K562 (cell line): ENCODE results near the gene KRT35. TPM values are rescaled to one million over a fixed set of nuclear protein-coding genes. Genes with fewer than 3 reads are reported as not detected.

Experiments
- CEBPB ChIP-seq: fragments of 450-650 bp; IDR thresholded peaks from 2 replicates; pipeline ENCODE4 v1.6.1; 2016; ENCODE audit warnings: missing genetic modification characterization, missing compliant biosample characterization
- CHD4 ChIP-seq: fragments of 200-600 bp; sonication (generic); IDR thresholded peaks from 3 replicates; pipeline ENCODE4 v1.6.1; 2012; ENCODE audit warnings: low read depth, mild to moderate bottlenecking, mixed read lengths, low read length, inconsistent platforms; ENCODE audit not compliant: insufficient read depth, insufficient replicate concordance, poor library complexity, severe bottlenecking
- CTCF ChIP-seq, 3 experiments: IDR thresholded peaks in 2 of 3; conservative IDR thresholded peaks in 1 of 3; 2 replicates each; pipeline ENCODE4 v1.5.1; 2011 to 2012; ENCODE audit warnings: low read length in 3 of 3, mild to moderate bottlenecking in 3 of 3, control low read depth in 2 of 3, improper control_type of control experiment in 1 of 3, inconsistent platforms in 1 of 3, low read depth in 1 of 3, mixed read lengths in 1 of 3, moderate library complexity in 1 of 3; ENCODE audit not compliant: insufficient read depth in 2 of 3
- GABPB1 ChIP-seq: sonication (generic); formaldehyde crosslinking; IDR thresholded peaks from 2 replicates; pipeline ENCODE4 v1.8.0; 2022; ENCODE audit warnings: mild to moderate bottlenecking, missing genetic modification reagents
- HEY1 ChIP-seq: fragments of 250-450 bp; sonication (Bioruptor Pico); IDR thresholded peaks from 2 replicates; pipeline ENCODE4 v1.5.0; 2020; ENCODE audit warnings: mild to moderate bottlenecking, moderate library complexity, borderline replicate concordance
- KAT2B ChIP-seq: IDR thresholded peaks from one replicate; pipeline ENCODE4 v1.6.1; 2012; ENCODE audit warnings: low read depth, mild to moderate bottlenecking, control low read depth, inconsistent platforms, low read length, moderate library complexity
- MTA3 ChIP-seq: fragments of 450-650 bp; formaldehyde crosslinking; IDR thresholded peaks from 2 replicates; pipeline ENCODE4 v1.6.1; 2017; ENCODE audit warnings: mild to moderate bottlenecking, borderline replicate concordance
- NELFE ChIP-seq: IDR thresholded peaks from 2 replicates; pipeline ENCODE4 v1.6.1; 2011; ENCODE audit warnings: mild to moderate bottlenecking; ENCODE audit not compliant: insufficient read depth, insufficient read length
- NRF1 ChIP-seq, 2 experiments: fragments of 450-650 bp; IDR thresholded peaks in 1 of 2; conservative IDR thresholded peaks in 1 of 2; 2 replicates each; pipeline ENCODE4 v1.6.1; 2014; ENCODE audit warnings: mild to moderate bottlenecking in 2 of 2
- PTRF ChIP-seq: fragments of 450-650 bp; IDR thresholded peaks from 2 replicates; pipeline ENCODE4 v1.6.1; 2016; ENCODE audit warnings: mild to moderate bottlenecking, missing genetic modification characterization, missing compliant biosample characterization
- RAD21 ChIP-seq, 2 experiments: fragments of 250-450 bp in 1 of 2; fragments of 450-650 bp in 1 of 2; sonication (Bioruptor Pico) in 1 of 2; formaldehyde crosslinking in 1 of 2; IDR thresholded peaks in 1 of 2; conservative IDR thresholded peaks in 1 of 2; 2 replicates each; pipeline versions ENCODE4 v1.4.0 to v1.8.0; 2020 to 2022; ENCODE audit warnings: mild to moderate bottlenecking in 2 of 2, moderate library complexity in 1 of 2
- SIN3B ChIP-seq: fragments of 450-650 bp; IDR thresholded peaks from 2 replicates; pipeline ENCODE4 v1.6.1; 2017; ENCODE audit warnings: low read depth, mild to moderate bottlenecking, moderate library complexity
- SRF ChIP-seq, 2 experiments: fragments of 250-450, 450-650 bp in 1 of 2; sonication (Bioruptor Pico) in 1 of 2; sonication (generic) in 1 of 2; formaldehyde crosslinking; IDR thresholded peaks; 2 replicates each; pipeline versions ENCODE4 v1.5.0 to v1.5.1; 2020 to 2022; ENCODE audit warnings: mild to moderate bottlenecking in 1 of 2, missing genetic modification reagents in 1 of 2
- SRSF9 ChIP-seq: fragments of 200-400 bp; formaldehyde crosslinking; IDR thresholded peaks from 2 replicates; pipeline ENCODE4 v1.6.1; 2017; ENCODE audit warnings: low read depth, low read length, borderline replicate concordance
- TAL1 ChIP-seq: fragments of 450-650 bp; IDR thresholded peaks from 2 replicates; pipeline ENCODE4 v1.6.1; 2016; ENCODE audit warnings: mild to moderate bottlenecking
- TARDBP ChIP-seq: fragments of 450-650 bp; IDR thresholded peaks from 2 replicates; pipeline ENCODE4 v1.6.1; 2016
- ZBTB8A ChIP-seq: fragments of 450-650 bp; IDR thresholded peaks from 2 replicates; pipeline ENCODE4 v1.6.1; 2018; ENCODE audit warnings: mild to moderate bottlenecking, moderate library complexity; ENCODE audit not compliant: partially characterized antibody
- ZFP36 ChIP-seq: fragments of 150-350 bp; IDR thresholded peaks from 2 replicates; pipeline ENCODE4 v1.6.1; 2018; ENCODE audit warnings: low read length, low read depth; ENCODE audit not compliant: partially characterized antibody
- ZNF239 ChIP-seq: fragments of 250-450 bp; sonication (Bioruptor Pico); IDR thresholded peaks from 2 replicates; pipeline ENCODE4 v1.4.0; 2020; ENCODE audit warnings: mild to moderate bottlenecking
- ZNF263 ChIP-seq: sonication (generic); formaldehyde crosslinking; IDR thresholded peaks from 2 replicates; pipeline ENCODE4 v1.8.0; 2022; ENCODE audit warnings: mild to moderate bottlenecking, missing genetic modification reagents, borderline replicate concordance
- ZNF586 ChIP-seq: fragments of 450-650 bp; formaldehyde crosslinking; conservative IDR thresholded peaks from 2 replicates; pipeline ENCODE4 v1.4.0; 2020; ENCODE audit warnings: mild to moderate bottlenecking, moderate library complexity
- ZNF592 ChIP-seq: fragments of 450-650 bp; IDR thresholded peaks from 2 replicates; pipeline ENCODE4 v1.6.1; 2017; ENCODE audit warnings: antibody characterized with exemption, mild to moderate bottlenecking
- polyA plus RNA-seq, 8 experiments: library from polyadenylated mRNA; depleted of rRNA in 4 of 8; stranded (reverse) in 5 of 8; unstranded in 3 of 8; fragments of >200 nt; fragmentation: Nextera tagmentation in 2 of 8; fragmentation: Illumina TruSeq in 1 of 8; extraction: Ambion mirVana in 2 of 8; extraction: Trizol in 1 of 8; gene quantifications; 2 replicates each; pipeline versions ENCODE4 v1.2.1 to v1.2.3, GENCODE V29; 2011 to 2014; ENCODE audit warnings: inconsistent platforms in 1 of 8, missing spikeins in 1 of 8
- total RNA-seq, 7 experiments: library from RNA; depleted of rRNA in 6 of 7; stranded (reverse); fragments of >200 nt in 6 of 7; fragmentation: Illumina TruSeq in 2 of 7; extraction: Trizol in 2 of 7; gene quantifications; 2 replicates each; pipeline versions ENCODE4 v1.2.1 to v1.2.3, GENCODE V29; 2011 to 2021; ENCODE audit warnings: low replicate concordance in 1 of 7

Gene KRT35
- total and polyA plus RNA-seq, 9 of the 15 experiments (the other 6 are each of a cell fraction or from before 2014, with no cell fraction given) = not detected

GRCh38 chr17:41496803-41497484 is 16.0 kb upstream of the KRT35 start (continued):
- TF ChIP-seq CEBPB (tag) (no peak), ZNF263 (CRISPR knock-in tag) (no peak), CTCF (IDR thresholded peaks at IDR 0.05 in 2 of 3, conservative IDR thresholded peaks at IDR 0.05 in 1 of 3; ENCODE audit: insufficient read depth in 2 of 3, low read depth in 1 of 3, low read length in 3 of 3) (peak; percentile 88 to 99 (median 97)), ZNF586 (no peak), NRF1 (conservative IDR thresholded peaks at IDR 0.05 in 1 of 2, IDR thresholded peaks at IDR 0.05 in 1 of 2) (peak in 1 of 2 experiments; percentile 35; a peak in 1 of 4 replicates), SRF (CRISPR knock-in tag; IDR thresholded peaks at IDR 0.05) (peak in 1 of 2 experiments; percentile 92; a peak in 1 of 4 replicates), GABPB1 (peak; percentile 34; the same call in 1 of the 2 replicates), SIN3B (no peak), TAL1 (no peak), TARDBP (no peak), ZNF239 (CRISPR knock-in tag) (no peak), KAT2B (no peak), CHD4 (peak; percentile 97), HEY1 (CRISPR knock-in tag) (no peak), ZBTB8A (no peak), PTRF (tag) (no peak), NELFE (no peak), ZFP36 (no peak), ZNF592 (peak; percentile 17; the same call in 1 of the 2 replicates), RAD21 (CRISPR knock-in tag; conservative IDR thresholded peaks at IDR 0.05 in 1 of 2, IDR thresholded peaks at IDR 0.05 in 1 of 2) (peak; percentile 67 to 86), SRSF9 (no peak), MTA3 (peak; percentile 47; the same call in 1 of the 2 replicates)
